ENCODE results near the gene PPIF. TPM values are rescaled to one million over a fixed set of nuclear protein-coding genes. Genes with fewer than 3 reads are reported as not detected.

PPIF gene
- total and polyA plus RNA-seq, 2 of the 13 experiments (the other 11 are each of a cell fraction or from before 2014, with no cell fraction given), result 147 to 157 TPM

DNA sequence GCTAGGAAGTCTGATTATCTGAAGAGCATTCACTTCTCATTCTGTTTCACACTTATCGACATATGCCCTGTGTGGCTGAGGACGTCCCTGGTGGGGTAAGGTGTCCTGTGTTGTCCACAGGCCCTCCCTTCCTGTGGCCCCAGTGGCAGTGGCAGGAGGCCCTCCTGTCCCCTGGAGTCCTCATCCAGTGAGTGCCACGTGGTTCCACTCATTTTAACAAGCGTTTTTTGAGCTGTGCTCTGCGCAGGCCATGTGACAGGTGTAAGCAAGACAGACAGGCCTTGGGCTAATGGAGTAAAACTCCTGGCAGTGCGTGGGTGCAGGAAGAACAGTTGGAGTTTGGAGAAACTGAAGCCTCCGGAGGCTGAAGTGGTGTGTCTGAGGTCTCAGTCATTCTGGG lies 39.3 kb upstream of the PPIF start (continued):
- TF ChIP-seq PAXIP1 (CRISPR knock-in tag; conservative IDR thresholded peaks at IDR 0.05) (no peak), DNMT3B (CRISPR knock-in tag; conservative IDR thresholded peaks at IDR 0.05) (no peak), JDP2 (CRISPR knock-in tag; IDR thresholded peaks at IDR 0.05; ENCODE audit: borderline replicate concordance) (no peak), ZSCAN25 (CRISPR knock-in tag; IDR thresholded peaks at IDR 0.05) (no peak)
- TF ChIP-seq, protein P1, sequence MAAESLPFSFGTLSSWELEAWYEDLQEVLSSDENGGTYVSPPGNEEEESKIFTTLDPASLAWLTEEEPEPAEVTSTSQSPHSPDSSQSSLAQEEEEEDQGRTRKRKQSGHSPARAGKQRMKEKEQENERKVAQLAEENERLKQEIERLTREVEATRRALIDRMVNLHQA (CRISPR knock-in tag; IDR thresholded peaks at IDR 0.05), result no peak

DNA sequence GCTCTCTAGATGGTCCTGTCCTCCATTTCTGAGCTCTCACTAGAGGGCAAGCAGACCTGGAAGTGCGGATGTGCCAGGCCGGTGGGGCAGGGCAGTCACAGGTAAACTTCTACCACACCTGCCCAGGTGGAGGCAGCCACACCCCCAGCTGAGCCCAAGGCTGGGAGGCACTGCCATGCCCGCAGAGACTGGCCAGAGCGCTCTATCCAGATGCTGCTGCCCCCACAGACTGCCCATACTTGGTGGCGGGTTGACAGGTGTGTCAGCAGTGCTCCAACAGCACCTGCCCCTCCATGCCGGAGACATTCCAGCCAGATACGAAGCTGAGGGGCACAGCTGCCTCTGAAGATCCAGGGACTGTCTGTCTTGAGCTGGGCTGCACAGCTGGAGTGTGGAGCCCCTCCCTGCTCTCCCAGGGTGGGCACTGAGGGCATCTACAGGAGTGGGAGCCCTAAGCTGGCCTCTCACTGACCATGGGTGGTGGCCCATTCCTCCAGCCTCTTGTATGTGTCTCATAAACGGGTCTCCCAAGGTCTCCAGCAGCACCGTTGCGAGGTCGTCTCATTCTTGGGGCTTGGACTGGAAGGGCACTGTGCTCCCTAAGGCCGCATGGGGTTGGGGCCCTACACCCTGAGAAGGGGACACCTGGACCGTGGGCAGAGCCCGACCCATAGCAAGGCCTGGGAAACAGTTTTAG lies 38.2 kb upstream of the PPIF start:
- TF ChIP-seq AGO2 (optimal IDR thresholded peaks at IDR 0.05; ENCODE audit: low read depth, low read length), result peak; percentile 53
- no peak for TF ChIP-seq PTBP1 (IDR thresholded peaks at IDR 0.05; ENCODE audit: low read depth, low read length, poor library complexity, severe bottlenecking)
- Histone ChIP-seq H3K9ac (ENCODE audit: insufficient read depth, low read depth, low read length) (no peak overlapping the region), H3K27me3 (ENCODE audit: control insufficient read depth in 1 of 2, insufficient read depth in 2 of 2, low read length in 2 of 2) (no peaks in the 10 kb centered on the region; a peak in 1 of 5 replicates), H4K20me1 (ENCODE audit: insufficient read depth, low read length) (no peaks in the 10 kb centered on the region; the same call in 1 of the 2 replicates), H3K4me1 (ENCODE audit: insufficient read depth, low read length) (no peaks in the 10 kb centered on the region), H3K27ac (ENCODE audit: extremely low read length, insufficient read depth, low read length) (no peak overlapping the region), H3K79me2 (ENCODE audit: insufficient read depth, low read length) (no peaks in the 10 kb centered on the region), H2AFZ (ENCODE audit: low read length) (no peak overlapping the region), H3K4me3 (replicated peaks in 1 of 3; ENCODE audit: insufficient read depth in 1 of 3, low read depth in 2 of 3, low read length in 3 of 3) (no peak overlapping the region), H3K9me3 (ENCODE audit: low read length) (no peaks in the 10 kb centered on the region), H3K36me3 (replicated peaks in 1 of 2; ENCODE audit: control insufficient read depth in 1 of 2, insufficient read depth in 2 of 2, low read length in 2 of 2) (peaks cover 45 to 68% of the 10 kb centered on the region in 2 experiments), H3K4me2 (ENCODE audit: low read depth, low read length) (no peak overlapping the region)
- ATAC-seq (no peak), DNase-seq (ENCODE audit: low spot score) (no peak), FAIRE-seq (no peak)
- 92% methylated on average over 10 of the region's 14 CpGs for WGBS (ENCODE audit: low lambda C conversion rate)
- in situ Hi-C loops (cut with HindIII; ENCODE audit: extremely low pct_ligation_motif_present, low pct_unique_long_range_greater_than_20kb), result no loop called here
- ChIA-PET CTCF (ENCODE audit: low intra/inter-chr PET ratio, low total read pairs) (no interaction called here), POLR2A (no interaction called here)
- intact Hi-C loops (cut with micrococcal nuclease; ENCODE audit: unreplicated experiment), result no loop called here
- no TSS peak for BruUV-seq (replicated peaks)

Measured in HepG2 (cell line).